Fibroblast of lung (primary cell): Measurements from ENCODE around the gene DBNL.
"Not testable (repeated sequence)": the region's sequence is repeated elsewhere in the genome, so short reads cannot be mapped to it uniquely, and the experiment has no call there.

Source experiments
- CTCF ChIP-seq, 2 donors: IDR thresholded peaks in 1 of 2; conservative IDR thresholded peaks in 1 of 2; 1 replicate in 1 of 2; 2 replicates in 1 of 2; pipeline ENCODE4 v1.5.1; 2011 to 2012; ENCODE audit warnings: low read length in 2 of 2, control low read depth in 1 of 2, inconsistent platforms in 1 of 2, low read depth in 1 of 2, mild to moderate bottlenecking in 1 of 2
- EZH2 ChIP-seq: IDR thresholded peaks from 2 replicates; pipeline ENCODE4 v1.5.1; 2012; ENCODE audit warnings: low read length, control low read depth, mild to moderate bottlenecking; ENCODE audit errors: missing control alignments

GRCh38 chr7:44032031-44032430, 12.5 kb upstream of the DBNL start:
- TF ChIP-seq CTCF (conservative IDR thresholded peaks at IDR 0.05 in 1 of 2, IDR thresholded peaks at IDR 0.05 in 1 of 2; ENCODE audit: low read depth in 1 of 2, low read length in 2 of 2); EZH2: not testable (repeated sequence)
